ENCODE measurements around the gene STXBP6. TPM values are rescaled to one million over a fixed set of nuclear protein-coding genes. Genes with fewer than 3 reads are reported as not detected.

STXBP6 gene
- polyA plus RNA-seq, 1 donor (not counting 4 experiments of a cell fraction or from before 2014, with no cell fraction given) = 1.4 TPM

DNA sequence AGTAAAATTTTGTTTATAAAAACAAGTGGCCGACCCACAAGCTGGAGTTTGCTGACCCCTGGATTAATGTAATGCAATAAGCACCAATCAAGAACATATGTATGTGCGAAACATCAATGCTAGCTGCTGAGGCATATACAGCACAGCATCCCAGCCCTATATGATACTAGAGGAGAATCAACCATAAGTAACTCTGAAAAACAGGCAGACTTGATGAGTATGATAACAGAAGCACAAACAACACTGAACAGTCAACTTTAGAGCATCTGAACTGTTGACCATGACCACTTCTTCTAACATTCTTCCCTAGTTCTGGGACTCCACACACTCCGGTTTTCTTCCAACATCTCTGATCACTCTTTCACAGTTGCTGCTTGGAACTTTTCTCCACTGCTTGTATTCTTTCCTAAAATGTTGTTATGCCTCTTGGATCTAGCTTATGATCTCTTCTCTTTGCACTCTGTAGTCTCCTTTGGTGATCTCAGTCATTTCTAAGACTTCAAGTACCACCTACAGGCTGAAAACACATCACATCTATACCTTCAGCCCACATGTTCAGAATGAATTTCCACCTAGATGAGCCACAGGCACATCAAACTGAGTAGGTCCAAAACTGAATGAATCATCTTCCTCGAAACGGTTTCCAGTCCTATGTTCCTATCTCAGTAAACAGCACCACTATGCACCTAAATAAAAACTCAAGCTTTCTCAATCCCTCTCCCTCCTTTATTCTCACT is 57.2 kb downstream of the STXBP6 start:
- DNase-seq (ENCODE audit: low read depth, low spot score) = no peak
- no peaks in the 10 kb centered on the region for H3K9me1 ChIP-seq (ENCODE audit: control insufficient read depth, extremely low read depth, insufficient read depth, low read length)
- no peak overlapping the region for H3K4me3 ChIP-seq (ENCODE audit: control insufficient read depth in 2 of 3, extremely low read depth in 1 of 3, insufficient read depth in 2 of 3, low read depth in 1 of 3, low read length in 3 of 3)
- H3K4me2 ChIP-seq (ENCODE audit: control insufficient read depth, extremely low read depth, insufficient read depth, low read depth, low read length) = no peak overlapping the region
- no peaks in the 10 kb centered on the region for H3K79me2 ChIP-seq (ENCODE audit: control insufficient read depth, insufficient read depth, low read length)
- no peak overlapping the region for H3K9ac ChIP-seq (ENCODE audit: control insufficient read depth, extremely low read depth, insufficient read depth, low read length)
- no peaks in the 10 kb centered on the region for H3K4me1 ChIP-seq (ENCODE audit: control insufficient read depth, extremely low read depth, insufficient read depth, low read length)
- no peaks in the 10 kb centered on the region for H3K27me3 ChIP-seq (ENCODE audit: control insufficient read depth, extremely low read depth, insufficient read depth, low read length)
- dilution Hi-C loops (cut with MboI; ENCODE audit: extremely low pct_ligation_motif_present, low sequenced_read_pairs) = no loop called here
- H3K36me3 ChIP-seq (ENCODE audit: control insufficient read depth in 2 of 2, extremely low read depth in 1 of 2, insufficient read depth in 2 of 2, low read length in 2 of 2) = no peaks in the 10 kb centered on the region
- H2AFZ ChIP-seq (ENCODE audit: control insufficient read depth, low read length) = no peak overlapping the region
- H3K27ac ChIP-seq (ENCODE audit: control insufficient read depth, insufficient read depth, low read length) = no peak overlapping the region
- H4K20me1 ChIP-seq (ENCODE audit: control insufficient read depth, extremely low read depth, insufficient read depth, low read length) = no peaks in the 10 kb centered on the region
- no peak for TF ChIP-seq EZH2 (IDR thresholded peaks at IDR 0.05; ENCODE audit: low read length)
- TF ChIP-seq, protein P1, sequence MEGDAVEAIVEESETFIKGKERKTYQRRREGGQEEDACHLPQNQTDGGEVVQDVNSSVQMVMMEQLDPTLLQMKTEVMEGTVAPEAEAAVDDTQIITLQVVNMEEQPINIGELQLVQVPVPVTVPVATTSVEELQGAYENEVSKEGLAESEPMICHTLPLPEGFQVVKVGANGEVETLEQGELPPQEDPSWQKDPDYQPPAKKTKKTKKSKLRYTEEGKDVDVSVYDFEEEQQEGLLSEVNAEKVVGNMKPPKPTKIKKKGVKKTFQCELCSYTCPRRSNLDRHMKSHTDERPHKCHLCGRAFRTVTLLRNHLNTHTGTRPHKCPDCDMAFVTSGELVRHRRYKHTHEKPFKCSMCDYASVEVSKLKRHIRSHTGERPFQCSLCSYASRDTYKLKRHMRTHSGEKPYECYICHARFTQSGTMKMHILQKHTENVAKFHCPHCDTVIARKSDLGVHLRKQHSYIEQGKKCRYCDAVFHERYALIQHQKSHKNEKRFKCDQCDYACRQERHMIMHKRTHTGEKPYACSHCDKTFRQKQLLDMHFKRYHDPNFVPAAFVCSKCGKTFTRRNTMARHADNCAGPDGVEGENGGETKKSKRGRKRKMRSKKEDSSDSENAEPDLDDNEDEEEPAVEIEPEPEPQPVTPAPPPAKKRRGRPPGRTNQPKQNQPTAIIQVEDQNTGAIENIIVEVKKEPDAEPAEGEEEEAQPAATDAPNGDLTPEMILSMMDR (optimal IDR thresholded peaks at IDR 0.05 in 1 of 3, IDR thresholded peaks at IDR 0.05 in 1 of 3, conservative IDR thresholded peaks at IDR 0.05 in 1 of 3; ENCODE audit: extremely low read depth in 1 of 3, insufficient read depth in 2 of 3, low read length in 3 of 3) = no peak
- no peak for FAIRE-seq
- H3K9me3 ChIP-seq (ENCODE audit: control insufficient read depth, low read depth, low read length) = no peaks in the 10 kb centered on the region

DNA sequence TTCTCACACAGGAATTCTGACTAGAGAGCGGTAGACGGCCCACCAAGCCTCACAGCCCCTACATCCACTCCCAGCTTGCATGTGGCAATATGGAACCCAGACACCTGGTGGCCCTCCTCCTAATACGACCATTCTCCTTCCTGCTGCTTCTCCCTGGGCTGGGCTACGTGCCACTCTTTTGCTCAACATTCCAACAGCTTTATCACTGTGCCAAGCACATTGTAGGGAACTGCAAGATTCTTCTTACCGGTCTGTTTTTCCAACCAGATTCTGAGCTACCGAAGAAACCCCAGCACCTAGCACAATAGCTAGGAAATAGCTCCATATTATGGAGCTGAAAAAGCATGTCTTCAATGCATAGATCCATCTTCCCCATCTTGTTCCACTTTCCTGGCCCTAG is 58.1 kb downstream of the STXBP6 start:
- Histone ChIP-seq H3K27ac (ENCODE audit: control insufficient read depth, insufficient read depth, low read length) (no peak overlapping the region), H4K20me1 (ENCODE audit: control insufficient read depth, extremely low read depth, insufficient read depth, low read length) (no peaks in the 10 kb centered on the region), H3K79me2 (ENCODE audit: control insufficient read depth, insufficient read depth, low read length) (no peaks in the 10 kb centered on the region), H2AFZ (ENCODE audit: control insufficient read depth, low read length) (no peak overlapping the region), H3K4me3 (ENCODE audit: control insufficient read depth in 2 of 3, extremely low read depth in 1 of 3, insufficient read depth in 2 of 3, low read depth in 1 of 3, low read length in 3 of 3) (no peak overlapping the region), H3K9ac (ENCODE audit: control insufficient read depth, extremely low read depth, insufficient read depth, low read length) (no peak overlapping the region), H3K9me1 (ENCODE audit: control insufficient read depth, extremely low read depth, insufficient read depth, low read length) (no peaks in the 10 kb centered on the region), H3K27me3 (ENCODE audit: control insufficient read depth, extremely low read depth, insufficient read depth, low read length) (no peaks in the 10 kb centered on the region), H3K36me3 (ENCODE audit: control insufficient read depth in 2 of 2, extremely low read depth in 1 of 2, insufficient read depth in 2 of 2, low read length in 2 of 2) (no peaks in the 10 kb centered on the region), H3K4me2 (ENCODE audit: control insufficient read depth, extremely low read depth, insufficient read depth, low read depth, low read length) (no peak overlapping the region), H3K9me3 (ENCODE audit: control insufficient read depth, low read depth, low read length) (no peaks in the 10 kb centered on the region), H3K4me1 (ENCODE audit: control insufficient read depth, extremely low read depth, insufficient read depth, low read length) (no peaks in the 10 kb centered on the region)
- dilution Hi-C loops (cut with MboI; ENCODE audit: extremely low pct_ligation_motif_present, low sequenced_read_pairs) = no loop called here
- DNase-seq (ENCODE audit: low read depth, low spot score) = no peak
- TF ChIP-seq, protein P1 (optimal IDR thresholded peaks at IDR 0.05 in 1 of 3, IDR thresholded peaks at IDR 0.05 in 1 of 3, conservative IDR thresholded peaks at IDR 0.05 in 1 of 3; ENCODE audit: extremely low read depth in 1 of 3, insufficient read depth in 2 of 3, low read length in 3 of 3) = no peak
- TF ChIP-seq EZH2 (IDR thresholded peaks at IDR 0.05; ENCODE audit: low read length) = no peak
- no peak for FAIRE-seq
